HG03571 (cell line): Measurements from ENCODE around the gene FAM170B.

Experiments
- ATAC-seq: cut with Tn5 transposase; IDR thresholded peaks from one replicate; pipeline ENCODE4 v1.9.1; 2021; ENCODE audit not compliant: unreplicated experiment

FAM170B gene

DNA sequence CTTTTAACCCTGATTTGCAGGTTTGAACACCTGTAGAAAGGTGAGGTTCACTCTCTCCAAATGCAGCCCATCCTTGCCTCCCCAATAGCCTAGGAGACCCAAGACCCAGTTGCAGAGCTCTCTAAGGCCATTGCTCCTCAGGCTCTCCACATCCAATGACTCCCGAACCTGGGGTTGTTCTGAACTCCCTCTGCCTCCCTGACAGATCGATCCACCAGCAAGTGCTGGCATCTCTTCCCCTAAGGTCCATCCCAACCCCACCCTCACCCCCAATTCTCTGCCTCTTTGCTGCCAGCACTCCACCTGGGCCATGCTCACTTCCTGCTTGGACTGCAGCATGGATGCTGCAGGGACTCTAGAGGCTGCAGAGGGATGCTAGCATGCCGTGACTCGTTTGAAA is 19.3 kb upstream of the FAM170B start:
- no peak for ATAC-seq

DNA sequence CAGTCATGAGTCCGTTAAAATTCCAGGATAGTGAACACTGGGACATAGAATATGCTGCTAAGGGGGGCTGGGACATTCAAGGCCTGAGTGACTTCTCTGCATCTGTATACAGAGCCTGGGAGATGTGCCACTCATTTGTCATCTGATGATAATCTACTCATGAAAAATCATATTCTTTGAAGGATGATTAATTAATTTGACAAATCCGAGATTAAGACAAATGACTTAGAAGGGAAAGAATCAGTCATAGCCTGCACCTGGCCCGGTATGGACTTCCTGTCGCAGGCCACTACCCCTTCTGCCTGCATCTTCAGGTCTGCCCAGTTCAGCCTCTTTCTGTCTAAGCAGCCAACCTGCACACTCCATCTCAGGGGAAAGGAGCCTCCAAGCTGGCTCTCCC is 18.8 kb upstream of the FAM170B start:
- ATAC-seq, result no peak

GRCh38 chr10:49152037-49152436 is 18.2 kb upstream of the FAM170B start:
- ATAC-seq, result no peak

DNA sequence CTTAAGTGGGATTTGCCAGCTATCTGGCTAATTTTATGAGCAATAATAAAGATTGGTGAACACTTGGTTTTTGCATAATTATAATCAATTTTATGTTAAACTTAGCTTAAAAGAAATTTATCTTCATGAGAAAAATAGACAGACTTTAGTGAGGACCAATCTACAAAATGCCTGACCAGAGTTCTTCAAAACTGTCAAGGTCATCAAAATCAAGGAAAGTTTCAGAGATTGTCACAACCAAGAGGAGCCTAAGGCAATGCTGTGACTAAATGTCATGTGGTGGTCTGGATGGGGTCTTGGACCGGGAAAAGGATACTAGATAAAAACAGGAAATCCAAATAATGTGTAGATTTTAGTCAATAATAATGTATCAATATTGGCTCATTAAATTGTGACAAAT is 17.7 kb upstream of the FAM170B start:
- ATAC-seq, result no peak

DNA sequence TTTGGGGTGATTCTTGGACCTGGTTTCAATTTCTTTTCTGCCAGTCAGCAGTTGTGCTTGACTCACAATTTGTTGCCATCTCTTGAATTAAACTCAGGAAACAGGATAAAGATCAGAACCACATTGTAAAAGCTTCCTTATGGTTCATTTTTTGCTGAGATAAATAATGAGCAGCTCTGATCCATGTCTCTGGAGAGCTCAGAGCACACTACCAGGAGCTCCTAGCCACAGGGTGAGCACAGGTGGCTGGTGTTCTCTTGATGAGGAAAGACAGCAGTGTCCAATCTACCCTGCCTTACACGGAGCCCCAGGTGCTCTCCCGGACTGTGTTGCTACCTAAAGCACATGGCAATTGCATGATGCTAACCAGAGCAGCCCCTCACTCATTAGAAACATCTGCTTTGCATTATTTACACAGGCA is 17.2 kb upstream of the FAM170B start:
- no peak for ATAC-seq

- no peak for ATAC-seq
Observed at GRCh38 chr10:49150426-49150825, 16.6 kb upstream of the FAM170B start.

GRCh38 chr10:49149881-49150280 is 16.1 kb upstream of the FAM170B start:
- ATAC-seq, result no peak

- ATAC-seq, result no peak
Observed at GRCh38 chr10:49144058-49144720, 10.4 kb upstream of the FAM170B start.

DNA sequence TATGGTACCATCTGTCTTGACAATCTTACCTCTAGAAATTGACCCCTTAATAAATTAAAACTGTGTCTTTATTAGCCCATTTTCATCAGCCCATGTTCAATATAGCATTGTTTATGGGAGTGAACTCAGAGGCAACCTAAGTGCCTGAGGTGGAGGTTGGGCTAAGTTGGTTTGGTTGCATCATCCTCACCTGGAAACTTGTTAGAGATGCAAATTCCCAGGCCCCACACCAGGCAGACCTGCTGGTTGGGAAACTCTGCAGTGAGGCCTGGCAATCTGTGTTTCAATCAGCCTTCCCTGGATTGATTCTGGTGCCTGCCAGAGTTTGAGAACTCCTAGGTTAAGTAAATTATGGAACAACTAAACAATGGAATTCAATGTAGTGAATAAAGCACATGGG is 9.4 kb upstream of the FAM170B start:
- ATAC-seq, result no peak

GRCh38 chr10:49141541-49142332 is 7.9 kb upstream of the FAM170B start:
- peak; percentile 66 for ATAC-seq

DNA sequence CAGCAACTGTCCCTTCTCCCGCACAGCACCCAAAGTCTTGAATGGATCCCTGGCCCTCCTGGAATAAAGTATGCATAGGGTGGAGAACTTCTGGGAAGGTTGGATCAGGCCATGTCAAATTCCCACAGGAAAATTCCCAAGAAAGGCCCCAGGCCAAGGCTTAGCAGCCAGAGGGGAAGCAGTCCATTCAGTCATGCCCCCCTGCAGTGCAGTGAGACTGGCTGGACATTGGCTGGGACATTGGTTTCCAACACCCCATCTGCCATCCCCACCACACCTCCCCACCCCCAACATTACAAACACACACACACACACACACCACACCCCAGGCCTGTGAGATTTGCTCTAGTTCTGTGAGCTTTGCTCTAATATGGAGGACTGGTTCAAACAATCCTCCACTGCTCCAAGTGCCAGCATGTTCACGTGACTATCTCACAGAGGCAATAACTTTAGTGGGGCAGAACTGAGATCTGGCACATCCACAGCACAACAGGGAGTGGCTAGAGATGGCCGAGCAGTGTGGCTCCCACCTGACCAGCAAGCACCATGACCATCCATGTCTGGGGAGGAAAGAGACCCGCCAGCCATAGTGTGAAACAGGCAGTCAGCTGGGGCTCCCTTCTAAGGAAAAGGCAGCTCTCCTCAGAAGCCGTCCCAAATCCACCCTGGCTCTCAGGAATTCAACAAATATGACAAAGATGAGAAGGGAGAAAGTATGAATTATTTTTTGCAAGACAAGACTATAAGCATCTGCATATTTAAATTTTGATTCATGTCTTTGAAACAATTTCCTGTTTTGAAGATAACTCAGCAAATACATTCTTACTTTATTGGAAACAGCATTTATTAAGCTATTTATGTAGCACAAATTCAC is 6.7 kb upstream of the FAM170B start:
- no peak for ATAC-seq

- ATAC-seq, result no peak
Observed at GRCh38 chr10:49139846-49140195, 6.0 kb upstream of the FAM170B start.

DNA sequence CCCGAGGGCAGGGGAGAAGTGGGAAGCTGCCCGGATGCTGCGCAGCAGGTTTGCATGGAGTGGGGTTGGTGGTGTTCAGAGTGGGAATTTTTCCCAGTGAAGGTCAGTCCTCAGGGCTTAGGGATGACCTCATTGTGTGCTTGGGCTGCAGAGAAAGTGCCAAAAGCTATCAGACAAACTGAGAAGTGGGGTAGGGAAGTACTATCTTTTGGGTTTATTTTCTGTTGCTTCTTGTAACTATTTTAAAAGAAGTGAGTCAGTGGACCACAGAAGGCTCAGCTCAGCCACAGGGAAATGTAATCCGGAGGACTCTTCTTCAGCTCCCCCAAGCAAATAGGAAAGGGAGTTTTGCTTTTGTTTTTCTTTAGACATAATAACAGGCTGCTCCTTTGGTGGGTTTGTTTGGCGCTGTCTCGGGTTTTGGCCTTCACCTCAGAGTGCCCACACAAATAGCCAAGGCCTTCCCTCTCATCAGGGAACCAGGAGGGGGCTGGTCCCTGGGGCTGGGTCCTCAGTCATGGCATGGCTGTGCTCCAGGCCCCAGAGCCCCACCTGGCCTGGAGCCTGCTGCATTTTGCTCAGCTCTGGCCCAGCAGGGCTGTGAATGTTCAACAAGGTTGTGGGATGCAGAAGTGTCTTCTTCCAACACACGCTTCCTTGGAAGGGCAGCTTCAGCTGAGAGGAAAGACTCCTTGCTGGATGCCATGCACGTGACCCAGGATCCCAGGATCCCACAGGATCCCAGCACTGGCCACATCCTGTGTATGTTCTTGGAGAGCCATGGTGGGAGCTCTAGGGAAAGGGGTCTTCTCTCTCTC is 5.4 kb upstream of the FAM170B start:
- no peak for ATAC-seq

DNA sequence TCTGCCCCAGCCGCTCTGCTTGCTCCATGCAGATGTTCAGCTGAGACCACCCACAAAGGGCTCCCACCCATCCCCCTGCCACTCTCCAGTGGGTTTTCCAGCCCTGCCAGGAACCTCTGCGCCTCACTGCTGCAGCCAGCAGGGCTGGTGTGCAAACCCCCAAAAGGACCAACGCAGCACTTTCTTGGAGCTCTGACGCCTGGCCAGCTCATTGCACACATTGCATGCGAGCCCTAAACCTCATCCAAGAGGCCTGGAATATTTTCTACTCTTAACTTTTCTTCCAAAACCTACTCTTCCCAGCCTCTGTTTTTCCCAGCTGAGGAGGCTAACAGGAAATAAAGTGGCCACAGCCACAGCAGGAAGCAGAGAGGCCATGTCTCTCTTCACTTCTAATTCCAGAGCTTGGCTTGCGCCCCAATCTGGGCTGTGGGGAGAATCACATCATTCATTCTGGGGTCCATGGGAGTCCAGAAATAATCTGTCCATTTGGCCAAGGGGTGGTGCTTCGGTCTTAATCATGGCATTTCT is 4.6 kb upstream of the FAM170B start:
- no peak for ATAC-seq

DNA sequence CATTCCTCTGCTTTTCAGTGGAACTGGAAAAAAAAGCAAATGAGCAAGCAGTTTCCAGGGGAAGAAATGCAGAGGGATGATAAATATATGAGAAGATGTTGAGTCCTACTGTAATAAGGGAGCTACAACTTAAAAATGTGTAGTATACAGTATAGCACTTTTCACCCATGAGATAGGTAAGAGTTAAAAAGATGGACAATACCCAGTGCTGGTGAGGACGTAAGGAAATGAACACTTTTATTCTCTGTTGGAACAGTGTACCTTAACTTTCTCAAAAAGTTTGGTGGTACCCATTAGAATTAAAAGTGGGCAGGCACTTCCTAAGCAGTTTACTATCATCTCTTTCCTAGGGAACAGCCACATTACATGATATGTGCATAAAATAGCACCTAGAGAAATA is 2.7 kb upstream of the FAM170B start:
- no peak for ATAC-seq

- peak; percentile 77 for ATAC-seq
Observed at GRCh38 chr10:49135575-49136313, 1.9 kb upstream of the FAM170B start.

DNA sequence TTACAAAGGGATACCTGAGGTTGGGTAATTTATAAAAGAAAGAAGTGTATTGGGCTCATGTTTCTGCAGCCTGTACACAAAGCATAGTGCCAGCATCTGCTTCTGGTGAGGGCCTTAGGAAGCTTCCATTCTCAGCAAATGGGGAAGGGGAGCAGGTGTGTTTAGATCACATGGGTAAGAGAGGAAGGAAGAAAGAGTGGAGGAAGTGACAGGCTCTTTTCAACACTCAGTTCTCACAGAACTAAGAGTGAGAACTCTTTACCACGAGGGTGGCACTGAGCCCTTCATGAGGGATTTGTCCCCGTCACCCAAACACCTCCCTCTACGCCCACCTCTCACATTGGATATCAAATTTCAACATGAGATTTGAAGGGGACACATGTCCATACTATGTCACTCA is 506 bp upstream of the FAM170B start:
- no peak for ATAC-seq

- ATAC-seq, result no peak
Observed at GRCh38 chr10:49132362-49132737, 1.5 kb downstream of the FAM170B start.

GRCh38 chr10:49131507-49132361 is 2.1 kb downstream of the FAM170B start:
- ATAC-seq, result no peak
